Common myeloid progenitor, CD34-positive (primary cell): ENCODE data around the gene CTAG2.
"Not testable (repeated sequence)": the region's sequence is repeated elsewhere in the genome, so short reads cannot be mapped to it uniquely, and the experiment has no call there.

Experiments used
- CTCF ChIA-PET: fragments of 350-600 bp; sonication (Branson Sonifier 250); formaldehyde crosslinking; loops from one replicate; lab custom pipeline; 2021; ENCODE audit warnings: antibody characterized with exemption; lab: Charles Lee
- POLR2A ChIA-PET: fragments of 350-600 bp; sonication (Branson Sonifier 250); formaldehyde crosslinking; loops from one replicate; lab custom pipeline; 2021; ENCODE audit warnings: antibody characterized with exemption; lab: Charles Lee
- DNase-seq, 3 donors: peaks; one replicate each; pipeline versions ENCODE4 v3.0.0 to v3.0.0-alpha.2; 2013
- H3K27ac ChIP-seq, 2 experiments: 1 replicate in 1 of 2; 2 replicates in 1 of 2; pipeline ENCODE4 v1.7.0; 2013; ENCODE audit warnings: inconsistent platforms in 2 of 2, low read length in 2 of 2, mild to moderate bottlenecking in 2 of 2, low read depth in 1 of 2, moderate library complexity in 1 of 2; ENCODE audit not compliant: severe bottlenecking in 2 of 2, insufficient read depth in 1 of 2, poor library complexity in 1 of 2
- H3K27me3 ChIP-seq, 5 experiments: replicated peaks in 2 of 5; 1 replicate in 3 of 5; 2 replicates in 2 of 5; pipeline versions ENCODE4 v1.6.1 to v1.7.0; 2013; ENCODE audit warnings: low read length in 4 of 5, mild to moderate bottlenecking in 2 of 5, moderate library complexity in 2 of 5, inconsistent platforms in 1 of 5; ENCODE audit not compliant: insufficient read depth in 5 of 5, control insufficient read depth in 4 of 5
- H3K36me3 ChIP-seq, 4 experiments: 1 replicate in 2 of 4; 2 replicates in 2 of 4; pipeline versions ENCODE4 v1.6.1 to v1.7.0; 2013; ENCODE audit warnings: low read length in 3 of 4, control low read depth in 1 of 4, mild to moderate bottlenecking in 1 of 4; ENCODE audit not compliant: control insufficient read depth in 4 of 4, insufficient read depth in 4 of 4
- H3K4me1 ChIP-seq, 4 experiments: 1 replicate in 3 of 4; 2 replicates in 1 of 4; pipeline versions ENCODE4 v1.6.1 to v1.7.1; 2013; ENCODE audit warnings: low read length in 3 of 4, mild to moderate bottlenecking in 3 of 4, control low read depth in 1 of 4, inconsistent platforms in 1 of 4, moderate library complexity in 1 of 4; ENCODE audit not compliant: control insufficient read depth in 4 of 4, insufficient read depth in 4 of 4; ENCODE audit errors: control extremely low read depth in 1 of 4
- H3K4me3 ChIP-seq, 7 experiments: 1 replicate in 4 of 7; 2 replicates in 3 of 7; pipeline versions ENCODE4 v1.5.1 to v1.7.0; 2013; ENCODE audit warnings: mild to moderate bottlenecking in 7 of 7, low read length in 6 of 7, moderate library complexity in 6 of 7, inconsistent platforms in 2 of 7, low read depth in 2 of 7, control low read depth in 1 of 7; ENCODE audit not compliant: insufficient read depth in 4 of 7, control insufficient read depth in 1 of 7; ENCODE audit errors: extremely low read depth in 1 of 7
- H3K9me3 ChIP-seq, 5 experiments: 1 replicate in 4 of 5; 2 replicates in 1 of 5; pipeline versions ENCODE4 v1.6.1 to v1.7.1; 2013; ENCODE audit warnings: low read length in 4 of 5, mild to moderate bottlenecking in 2 of 5, inconsistent platforms in 1 of 5, low read depth in 1 of 5, moderate library complexity in 1 of 5; ENCODE audit not compliant: control insufficient read depth in 4 of 5, insufficient read depth in 2 of 5; ENCODE audit errors: control extremely low read depth in 1 of 5
- whole genome bisulfite sequencing: methylation state at CpG from one replicate; pipeline ENCODE4 v1.1.5; 2013; ENCODE audit not compliant: insufficient coverage; 5-methylcytosine and 5-hydroxymethylcytosine counted together

CTAG2 gene

DNA sequence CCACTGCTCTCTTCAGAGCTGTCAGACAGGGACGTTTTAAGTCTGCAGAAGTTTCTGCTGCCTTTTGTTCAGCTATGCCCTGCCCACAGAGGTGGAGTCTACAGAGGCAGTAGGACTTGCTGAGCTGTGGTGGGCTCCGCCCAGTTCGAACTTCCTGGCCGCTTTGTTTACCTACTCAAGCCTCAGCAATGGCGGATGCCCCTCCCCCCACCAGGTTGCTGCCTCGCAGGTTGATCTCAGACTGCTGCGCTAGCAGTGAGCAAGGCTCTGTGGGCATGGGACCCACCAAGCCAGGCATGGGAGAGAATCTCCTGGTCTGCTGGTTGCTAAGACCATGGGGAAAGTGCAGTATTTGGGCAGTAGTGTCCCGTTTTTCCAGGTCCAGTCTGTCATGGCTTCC, 17.5 kb upstream of the CTAG2 start:
- POLR2A ChIA-PET, DNase-seq, H3K27me3 ChIP-seq, CTCF ChIA-PET, H3K27ac ChIP-seq, H3K4me1 ChIP-seq, H3K4me3 ChIP-seq, H3K36me3 ChIP-seq, H3K9me3 ChIP-seq: not testable (repeated sequence)
- 82% methylated on average over 4 of the region's 8 CpGs for WGBS

DNA sequence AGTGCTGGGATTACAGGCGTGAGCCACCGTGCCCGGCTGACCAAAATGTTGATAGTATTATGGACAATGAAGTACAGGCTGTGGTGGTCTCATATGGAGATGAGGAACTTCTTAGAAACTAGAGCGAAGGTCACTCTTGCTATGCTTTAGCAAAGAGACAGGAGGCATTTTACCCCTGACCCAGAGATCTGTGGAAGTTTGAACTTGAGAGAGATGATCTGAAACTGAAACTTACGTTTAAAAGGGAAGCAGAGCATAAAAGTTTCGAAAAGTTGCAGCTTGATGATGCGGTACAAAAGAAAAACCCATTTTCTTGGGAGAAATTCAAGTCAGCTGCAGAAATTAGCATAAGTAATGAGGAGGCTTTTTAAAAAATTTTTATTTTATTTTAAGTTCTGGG, 8.5 kb upstream of the CTAG2 start:
- Histone ChIP-seq H3K27ac (no peak overlapping the region), H3K36me3 (no peaks in the 10 kb centered on the region), H3K4me3 (no peak overlapping the region), H3K4me1 (no peaks in the 10 kb centered on the region), H3K27me3 (peaks cover 0 to 3% (median 0%) of the 10 kb centered on the region in 5 experiments), H3K9me3 (peaks cover 0 to 12% (median 3%) of the 10 kb centered on the region in 5 experiments)
- 81% methylated on average over 7 of the region's 7 CpGs for WGBS
- no peak for DNase-seq
- POLR2A ChIA-PET = no interaction called here
- CTCF ChIA-PET = no interaction called here

DNA sequence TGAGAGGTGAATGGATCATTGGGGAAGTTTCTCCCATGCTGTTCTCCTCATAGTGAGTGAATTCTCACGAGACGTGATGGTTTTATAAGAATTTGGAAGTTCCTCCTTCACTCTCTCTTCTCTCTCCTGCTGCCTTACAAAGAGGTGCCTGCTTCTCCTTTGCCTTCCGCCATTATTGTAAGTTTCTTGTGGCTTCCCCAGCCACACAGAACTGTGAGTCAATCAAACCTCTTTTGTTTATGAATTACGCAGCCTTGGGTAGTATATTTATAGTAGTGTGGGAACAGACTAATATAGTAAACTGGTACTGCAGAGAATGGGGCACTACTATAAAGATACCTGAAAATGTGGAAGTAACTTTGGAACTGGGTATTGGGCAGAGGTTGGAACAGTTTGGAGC, 7.8 kb upstream of the CTAG2 start:
- Histone ChIP-seq H3K4me3 (no peak overlapping the region), H3K9me3 (peaks cover 0 to 12% (median 3%) of the 10 kb centered on the region in 5 experiments), H3K36me3 (no peaks in the 10 kb centered on the region), H3K27me3 (peaks cover 0 to 3% (median 0%) of the 10 kb centered on the region in 5 experiments), H3K4me1 (no peaks in the 10 kb centered on the region), H3K27ac (no peak overlapping the region)
- DNase-seq = peak in 1 of 3 donors; percentile 3
- ChIA-PET CTCF (no interaction called here), POLR2A (no interaction called here)
- whole genome bisulfite sequencing = 84% methylated on average over 4 of the region's 4 CpGs

DNA sequence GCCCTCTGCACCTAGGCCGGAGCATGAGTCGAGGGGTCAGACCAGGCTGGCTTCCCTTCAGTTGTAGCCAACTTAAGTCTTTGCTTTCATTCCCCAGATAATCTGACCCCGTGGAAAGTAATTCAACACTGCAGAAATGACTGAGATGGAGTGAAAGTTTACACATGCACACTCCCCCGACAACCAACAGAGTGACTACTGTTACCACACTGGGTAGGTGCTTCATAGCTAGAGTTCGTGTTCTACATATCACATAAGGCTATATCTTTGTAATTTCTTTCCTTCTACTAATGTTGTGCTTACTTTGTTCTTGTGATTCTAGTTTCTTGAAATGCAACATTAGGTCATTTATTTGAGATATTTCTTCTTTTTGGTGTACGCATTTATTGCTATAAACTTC, 7.2 kb upstream of the CTAG2 start:
- no peak overlapping the region for H3K4me3 ChIP-seq
- no peak overlapping the region for H3K27ac ChIP-seq
- H3K4me1 ChIP-seq = no peaks in the 10 kb centered on the region
- 86% methylated on average over 3 of the region's 6 CpGs for WGBS
- ChIA-PET POLR2A (no interaction called here), CTCF (no interaction called here)
- H3K36me3 ChIP-seq = no peaks in the 10 kb centered on the region
- peaks cover 0 to 3% (median 0%) of the 10 kb centered on the region in 5 experiments for H3K27me3 ChIP-seq
- peaks cover 0 to 12% (median 3%) of the 10 kb centered on the region in 5 experiments for H3K9me3 ChIP-seq
- no peak for DNase-seq

DNA sequence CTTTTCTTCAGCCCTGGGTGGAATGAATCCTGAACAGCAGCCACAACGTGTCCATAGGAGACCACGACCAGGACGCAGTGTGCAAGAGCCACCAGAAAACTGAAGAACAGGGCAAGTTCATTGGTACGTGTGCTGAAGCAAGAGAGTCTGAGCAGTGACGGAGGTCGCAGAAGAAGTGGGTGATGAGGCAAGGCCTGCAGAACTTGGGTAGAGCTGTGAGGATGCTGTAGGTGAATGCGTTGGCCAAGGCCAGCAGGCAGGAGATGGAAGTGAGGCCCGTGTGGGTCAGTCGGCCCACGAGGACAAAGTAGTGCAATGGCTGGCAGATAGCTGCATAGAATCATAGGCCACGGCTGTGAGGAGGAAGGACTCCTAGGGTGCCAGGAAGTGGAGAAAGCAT, 5.6 kb upstream of the CTAG2 start:
- WGBS = 96% methylated on average over 11 of the region's 11 CpGs
- Histone ChIP-seq H3K36me3 (no peaks in the 10 kb centered on the region), H3K9me3 (peaks cover 0 to 10% (median 2%) of the 10 kb centered on the region in 5 experiments), H3K4me3 (no peak overlapping the region), H3K4me1 (no peaks in the 10 kb centered on the region), H3K27ac (no peak overlapping the region), H3K27me3 (peaks cover 0 to 3% (median 0%) of the 10 kb centered on the region in 5 experiments)
- DNase-seq = no peak
- POLR2A ChIA-PET = no interaction called here
- CTCF ChIA-PET = no interaction called here

DNA sequence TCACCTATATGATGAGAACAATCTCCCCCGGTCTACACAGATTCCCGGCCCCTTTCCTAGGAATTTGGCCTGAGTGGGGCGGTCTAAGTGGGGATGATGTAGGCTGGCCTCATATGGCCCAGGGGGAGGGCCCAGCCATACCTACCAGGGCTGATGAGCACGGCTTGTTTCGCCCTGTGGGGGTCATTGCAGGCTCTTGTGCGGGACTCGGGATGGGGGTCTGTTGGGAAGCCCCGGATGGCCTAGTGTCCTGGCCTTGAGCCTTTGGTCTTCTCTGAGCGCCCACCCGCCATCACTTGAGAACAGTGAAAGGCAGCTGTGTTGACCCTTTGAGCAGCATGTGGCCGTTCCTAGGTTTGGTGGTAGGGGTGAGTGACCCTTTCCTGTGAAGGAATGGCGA, 4.8 kb upstream of the CTAG2 start:
- WGBS = 97% methylated on average over 12 of the region's 12 CpGs
- ChIA-PET POLR2A (no interaction called here), CTCF (no interaction called here)
- DNase-seq = no peak
- H3K9me3 ChIP-seq = peaks cover 0 to 7% (median 0%) of the 10 kb centered on the region in 5 experiments
- peaks cover 0 to 3% (median 0%) of the 10 kb centered on the region in 5 experiments for H3K27me3 ChIP-seq
- H3K36me3 ChIP-seq = no peaks in the 10 kb centered on the region
- H3K27ac ChIP-seq = no peak overlapping the region
- no peak overlapping the region for H3K4me3 ChIP-seq
- H3K4me1 ChIP-seq = no peaks in the 10 kb centered on the region

DNA sequence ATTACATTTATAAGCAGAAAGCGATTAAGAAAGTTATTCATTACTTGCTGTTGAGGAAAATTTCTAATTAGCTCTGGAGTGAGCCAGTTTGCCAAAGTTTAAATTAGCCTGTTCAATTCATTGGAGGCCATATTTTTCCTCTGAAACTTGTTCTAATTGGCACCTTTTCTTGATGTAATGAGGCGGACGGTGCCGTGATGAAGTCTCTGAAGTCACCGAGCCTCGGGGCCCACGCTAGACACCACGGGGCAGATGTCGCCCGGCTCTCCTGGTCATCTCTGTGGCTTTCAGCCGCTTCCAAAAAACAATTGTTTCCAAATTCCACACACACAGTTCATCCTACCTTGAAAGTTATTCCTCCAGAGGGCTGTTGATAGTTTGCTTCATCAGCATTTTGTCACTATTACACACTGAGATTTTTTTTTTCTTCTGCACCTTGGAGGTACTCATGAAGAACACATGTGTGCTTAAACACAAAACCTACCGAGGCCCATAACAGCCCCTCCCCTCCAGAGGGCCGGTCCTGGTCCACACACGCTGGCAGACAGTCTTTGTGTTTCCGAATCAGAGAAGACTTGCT, 3.9 kb upstream of the CTAG2 start:
- ChIA-PET CTCF (no interaction called here), POLR2A (no interaction called here)
- 100% methylated on average over 2 of the region's 15 CpGs for WGBS
- Histone ChIP-seq H3K9me3 (peaks cover 0 to 1% (median 0%) of the 10 kb centered on the region in 5 experiments), H3K36me3 (no peaks in the 10 kb centered on the region), H3K4me3 (no peak overlapping the region), H3K4me1 (no peaks in the 10 kb centered on the region), H3K27me3 (peaks cover 0 to 3% (median 0%) of the 10 kb centered on the region in 5 experiments), H3K27ac (no peak overlapping the region)
- no peak for DNase-seq
